ENCODE measurements around the gene GOLGA6A. TPM values are rescaled to one million over a fixed set of nuclear protein-coding genes. Genes with fewer than 3 reads are reported as not detected.

GOLGA6A gene
- total RNA-seq, 1 experiment from 2014 or later: 6.0 TPM

GRCh38 chr15:74121858-74122257 is 39.5 kb upstream of the GOLGA6A start (continued):
- TF ChIP-seq STAT6 (CRISPR knock-in tag; conservative IDR thresholded peaks at IDR 0.05; ENCODE audit: low read depth) (no peak), ZBTB21 (CRISPR knock-in tag; IDR thresholded peaks at IDR 0.05; ENCODE audit: borderline replicate concordance) (no peak), PREB (CRISPR knock-in tag; IDR thresholded peaks at IDR 0.05; ENCODE audit: borderline replicate concordance) (no peak)

- POLR2A ChIA-PET: interaction anchor here (0.7 kb wide), 1 partner anchor 22 kb away, joined by 3 read pairs; no protein-coding TSS in a partner anchor
- H3K27me3 Mint-ChIP-seq (ENCODE audit: low read depth): peaks cover 18% of the 10 kb centered on the region
- CTCF ChIA-PET: interaction anchor here (0.6 to 3.3 kb wide), 10 partner anchors 13 to 201 kb away, joined by 3 to 26 read pairs (median 4); no protein-coding TSS in a partner anchor
- peaks cover 51% of the 10 kb centered on the region for H3K4me1 Mint-ChIP-seq
- H3K9me3 Mint-ChIP-seq: peaks cover 11% of the 10 kb centered on the region
- H3K27ac Mint-ChIP-seq: no peak overlapping the region
- DNase-seq (ENCODE audit: low spot score): no peak
- no peak for ATAC-seq
- no peak overlapping the region for H3K4me3 Mint-ChIP-seq
- peaks cover 9% of the 10 kb centered on the region for H3K36me3 Mint-ChIP-seq
- TF ChIP-seq TCF7 (CRISPR knock-in tag; IDR thresholded peaks at IDR 0.05; ENCODE audit: low read depth) (no peak), E2F1 (CRISPR knock-in tag; IDR thresholded peaks at IDR 0.05) (no peak), STAT6 (CRISPR knock-in tag; conservative IDR thresholded peaks at IDR 0.05; ENCODE audit: low read depth) (no peak), ARID4B (CRISPR knock-in tag; IDR thresholded peaks at IDR 0.05; ENCODE audit: borderline replicate concordance) (no peak), ZNF121 (CRISPR knock-in tag; IDR thresholded peaks at IDR 0.05) (no peak), ZSCAN18 (CRISPR knock-in tag; IDR thresholded peaks at IDR 0.05) (no peak), HMGXB4 (CRISPR knock-in tag; IDR thresholded peaks at IDR 0.05) (no peak), MYBL2 (CRISPR knock-in tag; IDR thresholded peaks at IDR 0.05) (no peak), ZBTB43 (CRISPR knock-in tag; IDR thresholded peaks at IDR 0.05) (no peak), ZNF512 (CRISPR knock-in tag; IDR thresholded peaks at IDR 0.05; ENCODE audit: borderline replicate concordance) (no peak)
These were observed 38.7 kb upstream of the GOLGA6A start for GRCh38 chr15:74121039-74121438.
